GM12874 (cell line): ENCODE results near the gene PDRG1.

ENCODE experiments used
- CTCF ChIP-seq: IDR thresholded peaks from 2 replicates; pipeline ENCODE4 v1.5.1; 2011; ENCODE audit warnings: low read depth, mild to moderate bottlenecking, control low read depth, low read length, moderate library complexity; ENCODE audit not compliant: insufficient read depth

Gene PDRG1

GRCh38 chr20:31948008-31948407, 3.8 kb downstream of the PDRG1 start:
- TF ChIP-seq CTCF, result no peak

GRCh38 chr20:31945785-31946184, 6.1 kb downstream of the PDRG1 start:
- no peak for TF ChIP-seq CTCF

GRCh38 chr20:31945319-31945718, 6.5 kb downstream of the PDRG1 start:
- no peak for TF ChIP-seq CTCF

GRCh38 chr20:31943052-31943471, 8.8 kb downstream of the PDRG1 start:
- no peak for TF ChIP-seq CTCF

- no peak for TF ChIP-seq CTCF
These were observed 12.2 kb downstream of the PDRG1 start for GRCh38 chr20:31939661-31940060.

GRCh38 chr20:31937820-31938219, 14.0 kb downstream of the PDRG1 start:
- TF ChIP-seq CTCF, result no peak

- TF ChIP-seq CTCF, result no peak
These were observed 15.4 kb downstream of the PDRG1 start for GRCh38 chr20:31936420-31936819.
